GM18498 (cell line): Measurements from ENCODE around the gene TGM6.

ENCODE experiments used
- ATAC-seq: cut with Tn5 transposase; IDR thresholded peaks from one replicate; pipeline ENCODE4 v1.9.1; 2021; ENCODE audit warnings: mild to moderate bottlenecking, moderate library complexity; ENCODE audit not compliant: unreplicated experiment

The TGM6 gene

GRCh38 chr20:2480381-2480780, 99.7 kb downstream of the TGM6 start:
- ATAC-seq: no peak
